GM12873 (cell line): ENCODE data around the gene COL17A1.

Source experiments
- CTCF ChIP-seq: IDR thresholded peaks from 2 replicates; pipeline ENCODE4 v1.5.1; 2012; ENCODE audit warnings: low read depth, mild to moderate bottlenecking, moderate library complexity, low read length, control low read depth; ENCODE audit not compliant: insufficient read depth; ENCODE audit errors: missing control alignments

COL17A1 gene

GRCh38 chr10:103990121-103990520 is 95.6 kb downstream of the COL17A1 start:
- TF ChIP-seq CTCF = no peak

GRCh38 chr10:103986360-103986759 is 99.3 kb downstream of the COL17A1 start:
- TF ChIP-seq CTCF = no peak

- TF ChIP-seq CTCF = no peak
Observed at GRCh38 chr10:103985726-103986125, 100.0 kb downstream of the COL17A1 start.

GRCh38 chr10:103983367-103983911 is 102.2 kb downstream of the COL17A1 start:
- TF ChIP-seq CTCF = no peak

GRCh38 chr10:103982639-103983038 is 103.0 kb downstream of the COL17A1 start:
- TF ChIP-seq CTCF = peak; percentile 24
